Activated T-cell treated with anti-CD3 and anti-CD28 coated beads, Interleukin-2, amount 50 U/mL, for 4 hours (primary cell): Measurements from ENCODE around the gene KCTD7. TPM values are rescaled to one million over a fixed set of nuclear protein-coding genes. Genes with fewer than 3 reads are reported as not detected.
"Not testable (repeated sequence)": the region's sequence is repeated elsewhere in the genome, so short reads cannot be mapped to it uniquely, and the experiment has no call there.

Experiments used
- ATAC-seq, 2 donors: fragments of 200-7000 bp; cut with Tn5 transposase; one replicate each; pipeline ENCODE4 v1.10.0; 2021
- DNase-seq: peaks from one replicate; pipeline ENCODE4 v3.0.0-alpha.2; 2020
- H3K27me3 Mint-ChIP-seq: one replicate; pipeline ENCODE4 v1.8.0; 2021; ENCODE audit warnings: low read depth, mixed read lengths
- H3K36me3 Mint-ChIP-seq: one replicate; pipeline ENCODE4 v1.8.0; 2022; ENCODE audit warnings: mixed read lengths; ENCODE audit not compliant: insufficient read depth
- H3K4me1 Mint-ChIP-seq: one replicate; pipeline ENCODE4 v1.8.0; 2021; ENCODE audit warnings: low read depth, mixed read lengths
- H3K4me3 Mint-ChIP-seq: one replicate; pipeline ENCODE4 v1.8.0; 2021; ENCODE audit warnings: mild to moderate bottlenecking, moderate library complexity, mixed read lengths
- H3K9me3 Mint-ChIP-seq: one replicate; pipeline ENCODE4 v1.8.0; 2021; ENCODE audit warnings: mixed read lengths
- total RNA-seq, 3 donors: library from RNA; stranded (reverse); gene quantifications; one replicate each; pipeline ENCODE4 v1.2.1, GENCODE V29; 2021

The KCTD7 gene
- total RNA-seq, 3 donors from 2014 or later, result 3.1 to 3.9 (median 3.6) TPM

DNA sequence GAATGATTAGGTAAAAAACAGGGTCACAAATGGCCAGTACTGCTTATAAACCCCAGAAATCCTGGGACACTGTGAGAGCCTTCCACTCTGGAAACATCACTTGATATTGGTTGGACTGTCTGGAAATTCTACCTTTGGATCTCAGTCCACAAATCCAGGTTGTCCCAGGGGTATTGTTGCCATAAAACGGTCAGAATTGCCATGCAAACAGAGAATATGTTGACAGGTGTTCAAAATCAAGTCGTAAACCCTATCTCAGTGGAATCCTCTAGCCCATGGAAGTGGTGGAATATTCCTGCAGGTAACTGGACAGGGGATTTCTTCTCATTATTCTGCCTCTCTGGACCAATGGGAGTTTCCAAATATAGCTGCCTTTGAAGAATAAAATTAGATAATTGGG, 31.2 kb upstream of the KCTD7 start:
- Mint-ChIP-seq H3K4me1 (peaks cover 9% of the 10 kb centered on the region), H3K4me3 (no peak overlapping the region), H3K36me3 (no peaks in the 10 kb centered on the region), H3K9me3 (no peaks in the 10 kb centered on the region), H3K27me3 (no peaks in the 10 kb centered on the region)
- ATAC-seq (no peak), DNase-seq (no peak)

DNA sequence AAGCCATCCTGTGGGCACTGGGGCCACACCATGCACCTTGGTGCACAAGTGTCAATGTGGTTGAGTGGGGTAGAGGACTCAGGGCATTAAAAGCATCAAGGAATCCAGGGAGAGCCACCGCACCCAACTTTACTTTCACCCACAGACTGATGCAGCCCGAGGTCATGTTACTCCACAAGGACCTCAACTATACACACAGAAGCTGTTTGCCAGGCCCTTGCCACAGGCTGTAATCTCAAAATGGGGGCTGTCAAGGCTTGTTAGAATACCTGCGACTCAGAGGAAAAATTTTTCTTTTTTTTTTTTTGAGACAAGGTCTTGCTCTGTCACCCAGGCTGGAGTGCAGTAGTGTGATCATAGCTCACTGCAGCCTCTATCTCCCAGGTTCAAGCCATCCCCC, 26.5 kb upstream of the KCTD7 start:
- Mint-ChIP-seq H3K4me3 (no peak overlapping the region), H3K9me3 (no peaks in the 10 kb centered on the region), H3K4me1 (no peaks in the 10 kb centered on the region), H3K36me3 (no peaks in the 10 kb centered on the region), H3K27me3 (no peaks in the 10 kb centered on the region)
- DNase-seq, result no peak
- ATAC-seq, result no peak

DNA sequence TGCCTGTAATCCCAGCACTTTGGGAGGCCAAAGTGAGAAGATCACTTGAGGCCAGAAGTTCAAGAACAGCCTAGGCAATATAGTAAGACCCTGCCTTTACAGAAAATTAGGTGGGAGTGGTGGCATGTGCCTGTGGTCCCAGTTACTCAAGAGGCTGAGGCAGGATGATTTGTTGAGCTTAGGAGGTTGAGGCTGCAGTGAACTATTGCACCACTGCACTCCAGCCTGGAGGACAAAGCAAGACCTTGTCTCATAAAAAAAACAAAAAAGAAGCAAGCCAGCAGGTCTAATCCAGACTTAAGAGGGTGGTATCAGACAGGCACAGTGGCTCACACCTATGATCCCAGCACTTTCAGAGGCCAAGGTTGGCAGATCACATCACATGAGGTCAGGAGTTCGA, 24.5 kb upstream of the KCTD7 start:
- Mint-ChIP-seq H3K4me1 (no peaks in the 10 kb centered on the region), H3K9me3 (no peaks in the 10 kb centered on the region)
- ATAC-seq, result no peak

DNA sequence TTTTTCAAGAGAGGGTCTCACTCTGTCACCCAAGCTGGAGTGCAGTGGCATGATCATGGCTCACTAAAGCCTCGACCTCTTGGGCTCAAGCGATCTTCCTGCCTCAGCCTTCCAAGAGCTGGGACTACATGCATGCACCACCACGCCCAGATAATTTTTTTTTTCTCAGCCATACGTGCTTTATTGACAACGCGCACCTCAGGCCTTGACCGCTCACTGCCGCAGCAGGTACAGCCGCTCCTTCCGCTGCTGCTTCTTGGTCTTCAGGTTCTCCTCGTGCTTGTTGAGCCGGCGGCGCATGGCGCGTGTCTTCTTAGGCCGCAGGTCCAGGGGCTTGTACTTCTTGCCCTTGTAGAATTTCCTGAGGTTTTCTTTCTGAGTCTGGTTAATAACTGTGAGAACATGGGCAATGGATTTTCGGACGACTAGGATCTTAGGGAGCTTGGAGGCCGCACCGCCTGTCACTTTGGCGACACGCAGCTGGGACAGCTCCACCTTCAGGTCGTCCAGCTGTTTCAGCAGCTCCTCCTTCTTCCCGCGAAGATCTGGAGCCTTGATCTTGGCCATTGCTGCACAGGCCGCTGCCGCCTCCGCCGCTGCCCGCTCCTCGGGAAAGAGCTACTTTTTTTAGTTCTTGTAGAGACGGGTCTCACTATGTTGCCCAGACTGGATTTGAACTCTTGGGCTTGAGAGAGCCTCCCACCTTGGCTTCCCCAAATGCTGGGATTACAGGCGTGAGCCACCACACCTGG, 22.0 kb upstream of the KCTD7 start:
- not testable (repeated sequence) for H3K9me3 Mint-ChIP-seq, H3K4me3 Mint-ChIP-seq, H3K4me1 Mint-ChIP-seq, ATAC-seq, H3K27me3 Mint-ChIP-seq, H3K36me3 Mint-ChIP-seq, DNase-seq

More for the DNA sequence above, 24.5 kb upstream of the KCTD7 start:
- no peak for DNase-seq
- H3K4me3 Mint-ChIP-seq, result no peak overlapping the region
- no peaks in the 10 kb centered on the region for H3K27me3 Mint-ChIP-seq
- no peaks in the 10 kb centered on the region for H3K36me3 Mint-ChIP-seq

DNA sequence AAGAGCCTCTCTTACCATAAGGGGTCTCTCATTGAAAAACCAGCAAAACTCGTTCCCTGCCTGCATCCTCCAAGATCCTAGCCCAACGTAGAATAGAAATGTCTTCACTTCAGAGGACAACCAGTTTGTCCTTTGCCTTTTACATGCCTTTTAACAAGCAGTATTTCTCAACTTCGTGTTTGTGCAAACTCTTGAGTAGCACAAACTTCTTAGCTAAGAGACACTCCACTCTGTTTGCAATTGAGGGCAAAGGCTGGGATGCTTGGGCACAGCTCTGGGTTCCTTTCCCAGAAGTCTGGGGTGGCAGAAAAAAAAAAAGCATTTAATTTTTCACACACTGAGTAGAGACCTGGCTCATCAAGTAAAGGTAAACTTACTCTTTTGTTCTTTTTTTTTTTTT, 19.5 kb upstream of the KCTD7 start:
- Mint-ChIP-seq H3K36me3 (no peaks in the 10 kb centered on the region), H3K4me1 (no peaks in the 10 kb centered on the region), H3K4me3 (no peak overlapping the region), H3K9me3 (no peaks in the 10 kb centered on the region), H3K27me3 (no peaks in the 10 kb centered on the region)
- DNase-seq (no peak), ATAC-seq (no peak)

DNA sequence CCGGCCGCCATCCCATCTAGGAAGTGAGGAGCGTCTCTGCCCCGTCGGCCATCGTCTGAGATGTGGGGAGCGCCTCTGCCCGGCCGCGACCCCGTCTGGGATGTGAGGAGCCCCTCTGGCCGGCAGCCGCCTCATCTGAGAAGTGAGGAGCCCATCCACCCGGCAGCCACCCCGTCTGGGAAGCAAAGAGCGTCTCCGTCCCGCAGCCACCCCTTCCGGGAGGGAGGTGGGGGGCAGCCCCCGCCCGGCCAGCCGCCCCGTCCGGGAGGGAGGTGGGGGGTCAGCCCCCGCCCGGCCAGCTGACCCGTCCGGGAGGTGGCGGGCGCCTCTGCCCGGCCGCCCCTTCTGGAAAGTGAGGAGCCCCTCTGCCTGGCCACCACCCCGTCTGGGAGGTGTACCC, 14.1 kb upstream of the KCTD7 start:
- H3K9me3 Mint-ChIP-seq, ATAC-seq, DNase-seq, H3K4me3 Mint-ChIP-seq, H3K4me1 Mint-ChIP-seq, H3K27me3 Mint-ChIP-seq, H3K36me3 Mint-ChIP-seq: not testable (repeated sequence)

DNA sequence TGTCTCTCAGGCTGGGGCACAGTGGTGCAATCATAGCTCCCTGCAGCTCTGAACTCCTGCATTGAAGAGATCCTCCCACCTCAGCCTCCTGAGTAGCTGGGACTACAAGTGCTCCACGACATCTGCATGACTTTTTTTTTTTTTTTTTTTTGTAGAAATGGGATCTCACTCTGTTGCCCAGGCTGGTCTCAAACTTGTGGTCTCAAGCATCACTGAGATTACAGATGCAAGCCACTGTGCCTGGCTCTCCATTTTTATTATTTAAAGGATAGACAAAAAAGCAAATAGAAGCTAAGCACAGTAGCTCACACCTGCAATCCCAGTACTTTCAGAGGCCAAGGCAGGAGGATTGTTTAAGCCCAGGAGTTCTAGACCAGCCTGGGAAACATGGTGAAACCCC, 13.0 kb upstream of the KCTD7 start:
- DNase-seq (no peak), ATAC-seq (no peak)
- Mint-ChIP-seq H3K27me3 (no peaks in the 10 kb centered on the region), H3K36me3 (no peaks in the 10 kb centered on the region), H3K4me1 (no peaks in the 10 kb centered on the region), H3K9me3 (no peaks in the 10 kb centered on the region), H3K4me3 (no peak overlapping the region)

DNA sequence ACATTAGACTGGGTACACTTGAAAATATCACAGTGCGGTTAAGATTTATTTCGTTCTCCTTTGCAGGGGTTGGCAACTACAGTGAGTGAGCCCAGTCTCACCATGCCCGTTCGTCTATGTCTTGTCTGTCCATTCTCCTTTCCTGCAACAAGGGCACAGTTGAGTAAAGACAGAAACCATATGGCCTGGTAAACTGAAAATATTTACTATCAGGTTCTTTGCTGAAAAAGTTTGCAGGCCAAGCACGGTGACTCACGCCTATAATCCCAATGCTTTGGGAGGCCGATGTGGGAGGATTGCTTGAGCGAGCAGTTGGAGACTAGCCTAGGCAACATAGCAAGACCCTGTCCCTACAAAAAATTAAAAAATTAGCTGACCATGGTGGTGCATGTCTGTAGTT, 11.4 kb upstream of the KCTD7 start:
- ATAC-seq (no peak), DNase-seq (no peak)
- no peaks in the 10 kb centered on the region for H3K9me3 Mint-ChIP-seq
- no peaks in the 10 kb centered on the region for H3K27me3 Mint-ChIP-seq
- no peaks in the 10 kb centered on the region for H3K4me1 Mint-ChIP-seq
- no peaks in the 10 kb centered on the region for H3K36me3 Mint-ChIP-seq
- no peak overlapping the region for H3K4me3 Mint-ChIP-seq

DNA sequence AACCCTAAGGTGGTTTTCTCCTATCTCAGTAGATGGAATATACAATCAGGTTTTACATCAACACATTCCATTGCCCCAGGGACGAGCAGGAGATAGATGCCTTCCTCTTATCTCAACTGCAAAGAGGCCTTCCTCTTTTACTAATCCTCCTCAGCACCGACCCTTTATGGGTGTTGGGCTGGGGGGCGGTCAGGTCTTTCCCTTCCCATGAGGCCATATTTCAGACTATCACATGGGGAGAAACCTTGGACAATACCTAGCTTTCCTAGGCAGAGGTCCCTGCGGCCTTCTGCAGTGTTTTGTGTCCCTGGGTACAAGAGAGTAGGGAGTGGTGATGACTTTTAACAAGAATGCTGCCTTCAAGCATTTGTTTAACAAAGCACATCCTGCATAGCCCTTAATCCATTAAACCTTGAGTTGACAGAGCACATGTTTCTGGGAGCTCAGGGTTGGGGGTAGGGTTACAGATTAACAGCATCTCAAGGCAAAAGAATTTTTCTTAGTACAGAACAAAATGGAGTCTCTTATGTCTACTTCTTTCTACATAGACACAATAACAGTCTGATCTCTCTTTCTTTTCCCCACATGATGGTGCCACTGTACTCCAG, 9.2 kb upstream of the KCTD7 start:
- not testable (repeated sequence) for H3K4me3 Mint-ChIP-seq, H3K4me1 Mint-ChIP-seq, H3K9me3 Mint-ChIP-seq, H3K36me3 Mint-ChIP-seq, H3K27me3 Mint-ChIP-seq, DNase-seq, ATAC-seq

DNA sequence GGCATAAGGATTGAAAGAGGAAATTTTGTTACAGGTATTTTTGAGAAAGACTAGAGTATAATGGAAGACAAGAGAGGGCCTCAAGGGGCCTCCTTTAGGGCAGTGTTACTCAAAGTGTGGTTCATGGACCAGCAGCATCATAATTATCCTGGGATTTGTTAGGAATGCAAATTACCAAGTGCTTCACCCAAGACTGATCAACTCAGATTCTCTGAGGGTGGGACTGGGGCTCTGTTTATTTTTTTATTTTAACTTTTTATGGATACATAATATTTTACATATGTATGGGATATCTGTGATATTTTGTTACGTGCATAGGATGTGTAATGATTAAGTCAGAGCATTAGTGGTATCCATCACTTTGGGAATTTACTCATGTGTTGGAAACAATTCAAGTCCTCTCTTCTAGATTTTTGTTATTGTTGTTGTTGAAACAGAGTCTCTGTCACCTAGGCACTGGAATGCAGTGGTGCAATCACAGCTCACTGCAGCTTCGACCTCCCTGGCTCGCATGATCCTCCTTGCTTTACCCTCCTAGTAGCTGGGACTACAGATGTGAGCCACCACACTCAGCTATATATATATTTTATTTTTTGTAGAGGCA, 2.2 kb upstream of the KCTD7 start:
- DNase-seq, result no peak
- Mint-ChIP-seq H3K9me3 (no peaks in the 10 kb centered on the region), H3K27me3 (no peaks in the 10 kb centered on the region), H3K36me3 (no peaks in the 10 kb centered on the region), H3K4me3 (peak overlapping the region; percentile 66), H3K4me1 (peaks cover 24% of the 10 kb centered on the region)
- no peak for ATAC-seq

DNA sequence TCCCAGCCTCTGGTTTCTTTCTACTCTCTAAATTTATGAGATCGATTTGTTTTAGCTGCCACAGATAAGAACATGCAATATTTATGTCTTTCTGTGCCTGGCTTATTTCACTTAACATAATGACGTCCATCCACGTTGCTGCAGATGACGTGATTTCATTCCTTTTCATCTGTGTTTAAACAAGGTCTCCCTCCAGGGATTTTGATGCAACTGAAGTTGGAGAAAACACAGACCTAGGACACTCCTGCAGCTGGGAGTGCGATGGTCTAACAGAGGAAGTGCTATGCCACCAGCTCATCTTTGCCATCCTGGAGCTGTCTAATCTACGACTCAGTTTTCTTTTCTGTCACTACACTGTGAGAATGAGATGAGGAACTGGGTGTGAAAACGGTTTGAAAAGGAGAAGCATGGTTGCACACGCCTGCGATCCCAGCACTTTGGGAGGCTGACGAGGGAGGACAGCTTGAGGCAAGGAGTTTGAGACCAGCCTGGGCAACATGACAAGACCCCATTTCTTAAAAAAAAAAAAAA, 1.5 kb upstream of the KCTD7 start:
- DNase-seq (no peak), ATAC-seq (no peak)
- H3K4me3 Mint-ChIP-seq, result peak overlapping the region; percentile 66
- no peaks in the 10 kb centered on the region for H3K36me3 Mint-ChIP-seq
- H3K9me3 Mint-ChIP-seq, result no peaks in the 10 kb centered on the region
- peaks cover 32% of the 10 kb centered on the region for H3K4me1 Mint-ChIP-seq
- H3K27me3 Mint-ChIP-seq, result no peaks in the 10 kb centered on the region

DNA sequence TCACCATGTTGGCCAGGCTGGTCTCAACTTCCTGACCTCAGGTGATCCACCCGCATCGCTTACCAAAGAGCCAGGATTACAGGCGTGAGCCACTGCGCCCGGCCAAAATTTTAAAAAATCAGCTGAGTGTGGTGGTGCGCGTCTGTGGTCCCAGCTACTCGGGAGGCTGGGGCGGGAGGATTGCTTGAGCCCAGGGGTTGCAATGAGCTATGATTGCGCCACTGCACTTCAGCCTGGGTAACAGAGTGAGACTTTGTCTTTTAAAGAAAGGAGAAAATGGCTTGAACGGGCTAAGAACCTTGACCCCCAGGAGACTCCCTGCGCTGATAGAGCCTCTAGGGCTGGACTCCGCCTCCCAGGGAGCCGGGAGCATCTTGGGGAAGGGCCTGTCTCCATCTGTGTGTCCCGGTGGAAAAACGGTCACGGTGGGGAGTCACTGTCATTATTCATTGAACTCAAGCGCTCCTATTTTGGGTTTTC, 760 bp upstream of the KCTD7 start:
- Mint-ChIP-seq H3K27me3 (no peaks in the 10 kb centered on the region), H3K9me3 (no peaks in the 10 kb centered on the region), H3K4me3 (peak overlapping the region; percentile 86), H3K4me1 (peaks cover 38% of the 10 kb centered on the region), H3K36me3 (peaks cover under 1% of the 10 kb centered on the region)
- peak; percentile 0 to 1 for ATAC-seq
- peak; percentile 4 for DNase-seq

DNA sequence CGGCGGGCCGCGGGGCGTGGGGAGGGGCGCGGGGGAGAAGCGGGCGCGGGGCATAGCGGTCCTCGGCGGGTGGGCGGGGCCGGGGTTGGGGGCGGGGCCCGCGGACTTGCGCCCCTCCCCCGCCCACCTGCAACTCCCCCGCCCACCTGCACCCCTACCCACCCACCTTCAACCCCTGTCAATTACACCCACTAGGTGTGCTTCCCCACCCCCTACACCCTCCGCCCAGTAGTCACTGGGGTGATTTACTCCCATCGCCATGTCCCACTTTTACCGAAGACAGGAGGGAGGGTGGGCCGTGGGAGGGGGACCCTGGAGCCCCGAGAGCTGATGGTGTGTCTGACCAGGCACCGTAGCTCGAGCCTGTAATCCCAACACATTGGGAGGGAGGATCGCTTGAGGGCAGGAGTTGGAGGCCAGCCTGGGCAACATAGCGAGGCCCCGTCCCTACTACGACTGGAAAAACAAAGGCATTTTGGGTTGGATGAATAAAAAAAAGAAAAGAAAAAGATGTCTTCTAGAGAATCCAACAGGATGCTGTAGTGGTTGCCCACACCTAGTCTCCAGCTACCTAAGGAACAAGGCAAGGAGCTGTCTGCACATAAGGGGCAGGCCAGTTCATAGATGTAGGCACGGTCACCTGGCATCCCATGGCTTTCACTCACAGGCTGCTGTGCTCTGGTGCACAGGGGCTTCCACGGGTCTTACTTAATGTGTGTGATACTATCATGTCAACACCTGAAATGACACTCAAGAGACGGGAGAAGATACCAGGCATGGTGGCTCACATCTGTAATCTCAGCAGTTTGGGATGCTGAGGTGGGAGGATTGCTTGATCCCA, 761 bp downstream of the KCTD7 start:
- ATAC-seq, result peak; percentile 8 to 12
- H3K36me3 Mint-ChIP-seq, result peaks cover 6% of the 10 kb centered on the region
- H3K9me3 Mint-ChIP-seq, result no peaks in the 10 kb centered on the region
- no peaks in the 10 kb centered on the region for H3K27me3 Mint-ChIP-seq
- H3K4me1 Mint-ChIP-seq, result peaks cover 45% of the 10 kb centered on the region
- DNase-seq, result peak; percentile 11
- H3K4me3 Mint-ChIP-seq, result peak overlapping the region; percentile 64

DNA sequence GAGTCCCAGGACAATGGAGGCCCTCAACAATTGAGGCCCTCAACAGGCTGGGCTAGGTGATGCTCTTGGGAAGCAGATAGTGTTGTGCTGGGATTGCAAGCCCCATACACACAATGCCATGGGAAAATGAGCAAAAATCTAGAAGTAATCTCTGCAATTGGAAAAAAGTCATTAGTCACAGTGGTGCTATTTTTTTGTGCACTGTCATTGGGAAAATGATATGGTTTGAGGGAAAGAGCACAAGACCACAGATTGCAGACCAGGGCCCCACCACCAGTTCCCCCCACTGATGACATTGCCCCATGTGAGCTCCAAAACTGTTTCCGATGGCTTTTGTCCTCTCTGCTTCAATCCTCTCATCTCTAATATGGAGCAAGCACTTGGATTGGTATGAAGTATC, 1.9 kb downstream of the KCTD7 start:
- Mint-ChIP-seq H3K36me3 (peaks cover 7% of the 10 kb centered on the region), H3K9me3 (no peaks in the 10 kb centered on the region), H3K4me3 (peak overlapping the region; percentile 22), H3K27me3 (no peaks in the 10 kb centered on the region), H3K4me1 (peaks cover 46% of the 10 kb centered on the region)
- no peak for ATAC-seq
- no peak for DNase-seq
